ENCODE data around the gene ZNF341.
"Not testable (repeated sequence)": the region's sequence is repeated elsewhere in the genome, so short reads cannot be mapped to it uniquely, and the experiment has no call there.

Gene ZNF341

GRCh38 chr20:33730946-33731692 lies 677 bp upstream of the ZNF341 start:
- DNase-seq (ENCODE audit: low read depth, low spot score): no peak

GRCh38 chr20:33732166-33732970 lies 572 bp downstream of the ZNF341 start:
- peak; percentile 47 for DNase-seq (ENCODE audit: low read depth, low spot score)

DNA sequence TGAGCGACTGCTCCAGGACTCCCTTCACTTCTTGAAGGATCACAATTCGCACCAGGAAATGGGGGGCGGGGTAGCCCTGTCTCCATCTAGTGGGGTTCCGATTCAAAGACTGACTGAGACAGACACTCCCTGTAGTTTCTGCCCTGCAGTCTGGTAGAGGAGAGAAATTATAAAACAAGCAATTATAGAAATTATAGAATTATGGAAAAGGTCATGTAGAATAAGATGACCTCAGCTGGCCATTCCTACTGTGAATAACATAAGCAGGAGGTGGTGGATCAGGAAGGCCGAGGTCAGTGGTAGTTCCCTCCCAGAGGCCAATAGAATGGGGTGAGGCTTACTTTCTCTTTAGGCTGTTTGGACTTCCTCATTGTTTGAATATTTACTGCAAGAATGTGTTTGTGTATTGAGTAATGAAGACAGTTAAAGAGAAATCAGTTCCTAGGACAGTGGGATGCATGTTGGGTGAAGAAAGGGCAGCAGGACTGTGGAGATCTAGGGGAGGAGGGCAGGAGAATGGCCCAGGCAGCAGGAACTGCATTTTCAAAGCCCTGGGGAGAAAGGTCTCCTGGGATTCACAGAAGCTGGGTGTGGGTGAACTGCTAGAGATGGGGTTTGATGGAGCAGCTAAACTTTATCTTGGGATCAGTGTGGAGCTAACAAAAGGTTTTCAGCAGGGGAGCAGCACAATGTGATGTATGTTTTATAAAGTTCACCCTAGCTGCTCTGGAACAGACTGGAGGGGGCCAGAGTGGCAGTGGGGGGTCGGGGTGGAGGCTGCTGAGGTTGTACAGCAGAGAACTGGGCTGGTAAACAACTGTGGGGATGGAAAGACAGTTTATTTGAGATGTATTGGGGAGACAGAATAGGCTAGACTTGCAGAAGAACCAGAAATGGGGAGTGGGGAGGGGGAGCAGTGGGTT lies 2.1 kb downstream of the ZNF341 start:
- DNase-seq (ENCODE audit: low read depth, low spot score): peak; percentile 39

GRCh38 chr20:33736962-33737361 lies 5.2 kb downstream of the ZNF341 start:
- no peak for DNase-seq (ENCODE audit: low read depth, low spot score)

- no peak for DNase-seq (ENCODE audit: low read depth, low spot score)
These were observed 7.7 kb downstream of the ZNF341 start for GRCh38 chr20:33739493-33739892.

GRCh38 chr20:33740189-33740588 lies 8.4 kb downstream of the ZNF341 start:
- no peak for DNase-seq (ENCODE audit: low read depth, low spot score)

- no peak for DNase-seq (ENCODE audit: low read depth, low spot score)
These were observed 12.4 kb downstream of the ZNF341 start for GRCh38 chr20:33744181-33744580.

DNA sequence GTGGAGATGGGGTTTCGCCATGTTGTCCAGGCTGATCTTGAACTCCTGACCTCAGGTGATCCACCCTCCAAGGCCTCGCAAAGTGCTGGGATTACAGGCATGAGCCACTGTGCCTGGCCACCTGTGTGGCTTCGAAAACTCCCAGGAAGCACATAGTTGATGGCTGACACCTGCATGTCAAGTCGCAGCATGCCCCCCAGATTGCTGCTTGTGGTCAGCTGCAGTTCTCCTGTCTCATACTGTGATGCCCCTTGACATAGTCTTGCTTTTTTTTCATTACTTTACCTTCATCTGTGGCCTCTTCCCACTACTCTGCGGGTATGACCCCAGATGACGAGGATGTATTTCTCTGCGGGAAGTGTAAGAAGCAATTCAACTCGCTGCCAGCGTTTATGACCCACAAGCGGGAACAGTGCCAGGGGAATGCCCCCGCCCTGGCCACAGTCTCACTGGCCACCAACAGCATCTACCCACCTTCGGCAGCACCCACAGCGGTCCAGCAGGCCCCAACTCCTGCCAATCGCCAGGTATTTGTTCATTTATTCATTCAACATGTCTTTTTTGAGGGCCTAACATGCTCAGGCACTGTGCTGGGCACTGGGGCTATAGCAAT lies 13.1 kb downstream of the ZNF341 start:
- DNase-seq (ENCODE audit: low read depth, low spot score): no peak

- no peak for DNase-seq (ENCODE audit: low read depth, low spot score)
These were observed 14.7 kb downstream of the ZNF341 start for GRCh38 chr20:33746325-33746998.

- no peak for DNase-seq (ENCODE audit: low read depth, low spot score)
These were observed 20.0 kb downstream of the ZNF341 start for GRCh38 chr20:33751775-33752174.

DNA sequence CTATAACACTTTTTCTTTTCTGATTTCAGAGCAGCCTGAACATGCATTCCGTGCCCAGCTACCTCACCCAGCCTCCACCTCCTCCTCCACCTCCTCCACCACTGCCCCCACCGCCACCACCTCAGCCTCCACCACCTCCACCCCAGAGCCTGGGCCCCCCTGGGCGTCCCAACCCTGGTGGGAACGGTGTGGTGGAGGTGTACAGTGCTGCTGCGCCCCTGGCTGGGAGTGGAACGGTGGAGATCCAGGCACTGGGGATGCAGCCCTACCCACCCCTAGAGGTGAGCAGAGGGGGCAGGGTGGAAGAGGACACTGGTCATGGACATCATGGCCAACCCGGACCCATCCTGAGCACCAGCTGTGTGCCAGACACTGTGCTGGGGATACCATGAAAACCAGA lies 21.3 kb downstream of the ZNF341 start:
- no peak for DNase-seq (ENCODE audit: low read depth, low spot score)

- no peak for DNase-seq (ENCODE audit: low read depth, low spot score)
These were observed 22.0 kb downstream of the ZNF341 start for GRCh38 chr20:33753763-33754162.

- DNase-seq (ENCODE audit: low read depth, low spot score): not testable (repeated sequence)
These were observed 24.2 kb downstream of the ZNF341 start for GRCh38 chr20:33755936-33756490.

DNA sequence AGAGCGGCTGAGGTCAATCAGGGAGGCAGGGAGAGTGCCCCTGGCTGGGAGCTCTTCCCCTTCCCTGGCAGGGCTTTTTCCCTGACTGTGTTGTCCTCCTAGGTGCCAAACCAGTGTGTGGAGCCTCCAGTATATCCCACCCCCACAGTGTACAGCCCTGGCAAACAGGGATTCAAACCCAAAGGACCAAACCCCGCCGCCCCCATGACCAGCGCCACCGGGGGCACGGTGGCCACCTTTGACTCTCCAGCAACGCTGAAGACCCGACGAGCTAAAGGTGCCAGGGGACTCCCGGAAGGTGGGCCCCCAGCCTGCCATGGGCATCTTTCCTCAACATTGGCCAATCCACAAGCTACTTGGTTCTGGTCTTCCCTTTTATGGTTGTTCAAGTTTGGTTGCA lies 25.2 kb downstream of the ZNF341 start:
- DNase-seq (ENCODE audit: low read depth, low spot score): no peak

- DNase-seq (ENCODE audit: low read depth, low spot score): no peak
These were observed 25.7 kb downstream of the ZNF341 start for GRCh38 chr20:33757458-33757857.

DNA sequence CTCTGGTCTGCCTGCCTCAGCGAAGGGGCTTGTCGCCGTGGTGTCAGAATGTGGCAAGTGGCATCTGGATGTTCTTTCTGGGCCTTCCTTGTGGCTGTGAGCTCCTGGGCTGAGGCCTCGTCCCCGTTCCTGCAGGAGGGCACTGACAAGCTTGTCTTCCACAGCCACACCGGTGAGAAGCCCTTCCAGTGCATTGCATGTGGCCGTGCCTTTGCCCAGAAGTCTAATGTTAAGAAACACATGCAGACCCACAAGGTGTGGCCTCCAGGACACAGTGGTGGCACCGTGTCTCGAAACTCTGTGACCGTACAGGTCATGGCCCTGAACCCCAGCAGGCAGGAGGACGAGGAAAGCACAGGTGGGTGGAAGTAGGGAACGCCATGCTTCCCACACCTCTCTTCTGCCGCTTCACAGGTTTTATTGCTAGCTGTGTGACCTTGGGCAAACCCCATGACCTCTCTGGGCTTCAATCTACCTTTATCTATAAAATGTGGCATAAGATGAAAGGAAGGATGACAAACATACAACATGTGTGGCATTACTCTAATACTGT lies 30.0 kb downstream of the ZNF341 start:
- no peak for DNase-seq (ENCODE audit: low read depth, low spot score)

DNA sequence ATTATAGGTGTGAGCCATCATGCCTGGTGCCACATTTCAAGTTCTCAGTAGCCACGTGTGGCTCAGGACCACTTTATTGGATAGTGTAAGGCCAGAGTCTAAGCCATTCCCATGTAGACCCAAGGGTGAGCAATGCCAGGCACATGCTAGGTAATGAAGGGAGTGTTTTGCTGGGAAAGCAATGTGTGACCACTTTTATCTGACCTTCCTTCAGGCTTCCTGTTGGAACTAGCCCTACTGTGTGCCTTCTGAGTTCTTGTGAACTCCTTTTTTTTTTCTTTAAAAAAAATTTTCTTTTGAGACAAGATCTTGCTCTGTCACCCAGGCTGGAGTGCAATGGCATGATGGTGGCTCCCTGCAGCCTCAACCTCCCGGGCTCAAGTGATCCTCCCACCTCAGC lies 33.3 kb downstream of the ZNF341 start:
- DNase-seq (ENCODE audit: low read depth, low spot score): no peak

- no peak for DNase-seq (ENCODE audit: low read depth, low spot score)
These were observed 33.8 kb downstream of the ZNF341 start for GRCh38 chr20:33765592-33765991.

DNA sequence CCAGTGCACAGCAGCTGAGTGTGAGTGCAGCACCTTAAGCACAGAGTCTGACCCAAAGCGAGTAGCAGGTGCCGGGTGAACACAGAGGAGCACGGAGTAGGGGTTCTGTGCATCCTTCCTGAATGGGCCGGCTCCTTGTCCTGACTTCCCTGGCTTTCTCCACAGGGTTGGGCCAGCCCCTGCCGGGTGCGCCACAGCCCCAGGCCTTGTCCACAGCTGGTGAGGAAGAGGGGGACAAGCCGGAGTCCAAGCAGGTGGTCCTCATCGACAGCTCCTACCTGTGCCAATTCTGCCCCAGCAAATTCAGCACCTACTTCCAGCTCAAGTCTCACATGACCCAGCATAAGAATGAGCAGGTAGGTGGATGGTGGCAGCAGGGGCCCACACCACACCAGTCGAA lies 34.9 kb downstream of the ZNF341 start:
- DNase-seq (ENCODE audit: low read depth, low spot score): no peak

- DNase-seq (ENCODE audit: low read depth, low spot score): no peak
These were observed 36.0 kb downstream of the ZNF341 start for GRCh38 chr20:33767777-33768138.
